HT-29 (cell line): ENCODE measurements around the gene LDAH. TPM values are rescaled to one million over a fixed set of nuclear protein-coding genes. Genes with fewer than 3 reads are reported as not detected.
A peak's percentile ranks its signal among the peaks of the same experiment; 100 is the strongest.

Experiments used
- DNase-seq: peaks from one replicate; pipeline ENCODE4 v3.0.0-alpha.2; 2015; ENCODE audit warnings: low spot score
- total RNA-seq: library from RNA; depleted of rRNA; stranded (reverse); fragments of >200 nt; shearing (Covaris generic); gene quantifications from 2 replicates; pipeline ENCODE4 v1.2.3, GENCODE V29; 2014

Gene LDAH
- total RNA-seq, 1 experiment from 2014 or later, result 7.4 TPM

- DNase-seq, result no peak
These were observed 170.0 kb downstream of the LDAH start for GRCh38 chr2:20652673-20653575.

- DNase-seq, result no peak
These were observed 170.8 kb downstream of the LDAH start for GRCh38 chr2:20652141-20652540.

- no peak for DNase-seq
These were observed 171.2 kb downstream of the LDAH start for GRCh38 chr2:20651731-20652099.

- peak; percentile 84 for DNase-seq
These were observed 171.8 kb downstream of the LDAH start, which contains the start of gene HS1BP3 for GRCh38 chr2:20650877-20651730. Gene HS1BP3, minus strand, starts transcription at chr2:20651098. Its CDS starts 35 bp downstream, at chr2:20651063.

- DNase-seq, result peak; percentile 28
These were observed 172.5 kb downstream of the LDAH start for GRCh38 chr2:20650393-20650876.

- no peak for DNase-seq
These were observed 172.9 kb downstream of the LDAH start for GRCh38 chr2:20649976-20650375.

- DNase-seq, result no peak
These were observed 173.3 kb downstream of the LDAH start for GRCh38 chr2:20649576-20649975.

GRCh38 chr2:20648831-20649230 lies 174.1 kb downstream of the LDAH start:
- no peak for DNase-seq

GRCh38 chr2:20648206-20648605 lies 174.7 kb downstream of the LDAH start:
- no peak for DNase-seq

- DNase-seq, result no peak
These were observed 175.2 kb downstream of the LDAH start for GRCh38 chr2:20647738-20648137.

- no peak for DNase-seq
These were observed 175.7 kb downstream of the LDAH start for GRCh38 chr2:20647211-20647610.

GRCh38 chr2:20646446-20646845 lies 176.5 kb downstream of the LDAH start:
- no peak for DNase-seq

- no peak for DNase-seq
These were observed 177.1 kb downstream of the LDAH start for GRCh38 chr2:20645761-20646160.

GRCh38 chr2:20645301-20645701 lies 177.6 kb downstream of the LDAH start:
- no peak for DNase-seq

- no peak for DNase-seq
These were observed 179.1 kb downstream of the LDAH start for GRCh38 chr2:20643826-20644225.

GRCh38 chr2:20643060-20643459 lies 179.8 kb downstream of the LDAH start:
- DNase-seq, result no peak

GRCh38 chr2:20642055-20642971 lies 180.6 kb downstream of the LDAH start:
- DNase-seq, result peak; percentile 76

GRCh38 chr2:20641123-20641985 lies 181.5 kb downstream of the LDAH start:
- no peak for DNase-seq

- DNase-seq, result no peak
These were observed 182.3 kb downstream of the LDAH start for GRCh38 chr2:20640411-20641122.
